CD4-positive, alpha-beta memory T cell (primary cell): ENCODE data around the gene MMRN2. TPM values are rescaled to one million over a fixed set of nuclear protein-coding genes. Genes with fewer than 3 reads are reported as not detected.
"Not testable (repeated sequence)": the region's sequence is repeated elsewhere in the genome, so short reads cannot be mapped to it uniquely, and the experiment has no call there.

Source experiments
- CTCF ChIA-PET: fragments of 350-600 bp; sonication (Branson Sonifier 250); formaldehyde crosslinking; loops from one replicate; lab custom pipeline; 2021; ENCODE audit warnings: inconsistent platforms; ENCODE audit not compliant: partially characterized antibody; lab: Charles Lee
- POLR2A ChIA-PET: fragments of 350-600 bp; sonication (Branson Sonifier 250); formaldehyde crosslinking; loops from one replicate; lab custom pipeline; 2021; ENCODE audit not compliant: partially characterized antibody; lab: Charles Lee
- DNase-seq, 5 donors: peaks; one replicate each; pipeline versions ENCODE4 v3.0.0 to v3.0.0-alpha.2; 2020 to 2022; ENCODE audit warnings: mixed read lengths in 1 of 5
- H3K27ac ChIP-seq: one replicate; pipeline ENCODE4 v1.7.0; 2013; ENCODE audit warnings: low read depth, low read length
- H3K27me3 ChIP-seq: 2 replicates; pipeline ENCODE4 v1.7.0; 2013; ENCODE audit warnings: mild to moderate bottlenecking, low read length, moderate library complexity; ENCODE audit not compliant: insufficient read depth
- H3K36me3 ChIP-seq: 2 replicates; pipeline ENCODE4 v1.7.0; 2013; ENCODE audit warnings: mild to moderate bottlenecking, low read length, moderate library complexity; ENCODE audit not compliant: insufficient read depth
- H3K4me1 ChIP-seq: 2 replicates; pipeline ENCODE4 v1.7.0; 2013; ENCODE audit warnings: mild to moderate bottlenecking, low read length, moderate library complexity; ENCODE audit not compliant: insufficient read depth
- H3K4me3 ChIP-seq, 2 donors: one replicate each; pipeline ENCODE4 v1.7.0; 2013; ENCODE audit warnings: low read length in 2 of 2, mild to moderate bottlenecking in 1 of 2
- H3K9me3 ChIP-seq, 2 donors: one replicate each; pipeline ENCODE4 v1.7.0; 2013; ENCODE audit warnings: low read length in 2 of 2, control low read depth in 1 of 2; ENCODE audit not compliant: control insufficient read depth in 1 of 2
- H3K27ac Mint-ChIP-seq, 7 donors: one replicate each; pipeline ENCODE4 v1.8.0; 2020 to 2021; ENCODE audit warnings: mixed read lengths in 7 of 7, mild to moderate bottlenecking in 6 of 7, inconsistent platforms in 3 of 7, moderate library complexity in 3 of 7
- H3K27me3 Mint-ChIP-seq, 2 donors: one replicate each; pipeline ENCODE4 v1.8.0; 2020 to 2021; ENCODE audit warnings: mixed read lengths in 2 of 2
- H3K36me3 Mint-ChIP-seq, 2 donors: one replicate each; pipeline ENCODE4 v1.8.0; 2020 to 2021; ENCODE audit warnings: mixed read lengths in 2 of 2, inconsistent platforms in 1 of 2, mild to moderate bottlenecking in 1 of 2
- H3K4me1 Mint-ChIP-seq, 4 donors: one replicate each; pipeline ENCODE4 v1.8.0; 2020 to 2021; ENCODE audit warnings: mixed read lengths in 4 of 4, mild to moderate bottlenecking in 1 of 4
- H3K4me3 Mint-ChIP-seq, 8 donors: one replicate each; pipeline ENCODE4 v1.8.0; 2020 to 2021; ENCODE audit warnings: mixed read lengths in 8 of 8, mild to moderate bottlenecking in 7 of 8, moderate library complexity in 6 of 8, inconsistent platforms in 3 of 8
- H3K9me3 Mint-ChIP-seq, 8 donors: one replicate each; pipeline ENCODE4 v1.8.0; 2020 to 2021; ENCODE audit warnings: mixed read lengths in 8 of 8, mild to moderate bottlenecking in 5 of 8, inconsistent platforms in 3 of 8, moderate library complexity in 1 of 8
- intact Hi-C: fragments of 100-400 bp; cut with micrococcal nuclease; formaldehyde crosslinking; loops from one replicate; pipeline ENCODE4 v1.15.1; 2023
- polyA plus RNA-seq, 2 donors: library from polyadenylated mRNA; unstranded; fragments of 300-500 nt; fragmentation: Illumina TruSeq; gene quantifications; one replicate each; pipeline ENCODE4 v1.2.3, GENCODE V29; 2021
- total RNA-seq, 2 experiments: library from RNA; stranded (reverse); gene quantifications; one replicate each; pipeline ENCODE4 v1.2.3, GENCODE V29; 2021

The MMRN2 gene, protein sequence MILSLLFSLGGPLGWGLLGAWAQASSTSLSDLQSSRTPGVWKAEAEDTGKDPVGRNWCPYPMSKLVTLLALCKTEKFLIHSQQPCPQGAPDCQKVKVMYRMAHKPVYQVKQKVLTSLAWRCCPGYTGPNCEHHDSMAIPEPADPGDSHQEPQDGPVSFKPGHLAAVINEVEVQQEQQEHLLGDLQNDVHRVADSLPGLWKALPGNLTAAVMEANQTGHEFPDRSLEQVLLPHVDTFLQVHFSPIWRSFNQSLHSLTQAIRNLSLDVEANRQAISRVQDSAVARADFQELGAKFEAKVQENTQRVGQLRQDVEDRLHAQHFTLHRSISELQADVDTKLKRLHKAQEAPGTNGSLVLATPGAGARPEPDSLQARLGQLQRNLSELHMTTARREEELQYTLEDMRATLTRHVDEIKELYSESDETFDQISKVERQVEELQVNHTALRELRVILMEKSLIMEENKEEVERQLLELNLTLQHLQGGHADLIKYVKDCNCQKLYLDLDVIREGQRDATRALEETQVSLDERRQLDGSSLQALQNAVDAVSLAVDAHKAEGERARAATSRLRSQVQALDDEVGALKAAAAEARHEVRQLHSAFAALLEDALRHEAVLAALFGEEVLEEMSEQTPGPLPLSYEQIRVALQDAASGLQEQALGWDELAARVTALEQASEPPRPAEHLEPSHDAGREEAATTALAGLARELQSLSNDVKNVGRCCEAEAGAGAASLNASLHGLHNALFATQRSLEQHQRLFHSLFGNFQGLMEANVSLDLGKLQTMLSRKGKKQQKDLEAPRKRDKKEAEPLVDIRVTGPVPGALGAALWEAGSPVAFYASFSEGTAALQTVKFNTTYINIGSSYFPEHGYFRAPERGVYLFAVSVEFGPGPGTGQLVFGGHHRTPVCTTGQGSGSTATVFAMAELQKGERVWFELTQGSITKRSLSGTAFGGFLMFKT
- total RNA-seq (under 1 TPM in 1 of 2 experiments, not detected in 1; 0.20 TPM), polyA plus RNA-seq (under 1 TPM in 1 of 2 donors, not detected in 1; 0.15 TPM)

DNA sequence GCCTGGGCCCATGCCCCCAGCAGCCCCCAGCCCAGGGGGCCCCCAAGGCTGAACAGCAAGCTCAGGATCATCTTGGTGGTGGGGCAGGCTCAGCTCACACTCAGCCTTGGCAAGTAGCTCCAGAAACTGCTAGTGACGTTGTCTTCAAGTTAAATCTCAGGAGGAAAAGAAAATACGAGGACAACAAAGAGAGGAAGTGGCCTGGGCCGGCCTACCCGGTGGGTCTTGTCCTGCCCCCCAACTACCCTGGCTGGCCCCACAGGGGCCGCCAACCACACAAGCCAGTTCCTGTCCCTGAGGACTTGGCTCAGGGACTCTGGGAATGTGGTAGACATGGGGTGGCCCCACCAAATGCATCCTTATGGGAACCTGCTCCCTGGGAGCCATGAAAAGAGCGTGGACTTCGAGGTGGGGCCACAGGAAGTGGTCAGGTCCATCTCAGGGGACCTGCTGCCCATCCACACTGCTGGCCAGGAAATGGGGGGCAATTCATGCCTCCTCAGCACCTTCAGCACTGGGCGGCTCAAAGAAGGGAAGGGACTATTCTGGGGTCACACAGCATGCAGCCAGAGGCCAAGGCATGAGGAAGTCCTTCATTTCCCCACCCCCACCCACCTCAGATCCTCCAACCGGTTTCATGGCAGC lies at the start of gene MMRN2:
MMRN2 (minus strand) TSS at position 145 of the 645 bp plus-strand sequence; CDS start at position 71, 74 bp downstream.
- DNase-seq: no peak
- peaks cover 0 to 9% (median 7%) of the 10 kb centered on the region in 8 donors for H3K9me3 Mint-ChIP-seq
- intact Hi-C loops: no loop called here
- H3K27me3 Mint-ChIP-seq: no peaks in the 10 kb centered on the region
- no peaks in the 10 kb centered on the region for H3K9me3 ChIP-seq
- ChIA-PET CTCF (interaction anchor here (1.1 to 1.4 kb wide), 2 partner anchors 8 to 12 kb away, joined by 3 to 7 read pairs; no protein-coding TSS in a partner anchor), POLR2A (no interaction called here)
- no peak within 1 kb of the TSS for H3K27ac ChIP-seq
- peak within 1 kb of the TSS in 1 of 7 donors; percentile 29 for H3K27ac Mint-ChIP-seq
- peaks cover 4% of the 10 kb centered on the region for H3K4me1 ChIP-seq
- H3K36me3 Mint-ChIP-seq: no peaks in the 10 kb centered on the region
- no peak within 1 kb of the TSS for H3K4me3 ChIP-seq
- H3K4me3 Mint-ChIP-seq: no peak within 1 kb of the TSS
- H3K4me1 Mint-ChIP-seq: peaks cover 4 to 5% (median 4%) of the 10 kb centered on the region in 4 donors
- no peaks in the 10 kb centered on the region for H3K36me3 ChIP-seq
- H3K27me3 ChIP-seq: no peaks in the 10 kb centered on the region

GRCh38 chr10:87007124-87007523 lies 49.7 kb upstream of the MMRN2 start:
- H3K27ac ChIP-seq, POLR2A ChIA-PET, H3K4me3 ChIP-seq, H3K36me3 ChIP-seq, H3K4me3 Mint-ChIP-seq, H3K9me3 Mint-ChIP-seq, intact Hi-C loops, H3K27me3 Mint-ChIP-seq, CTCF ChIA-PET, H3K4me1 Mint-ChIP-seq, H3K27me3 ChIP-seq, H3K9me3 ChIP-seq, H3K36me3 Mint-ChIP-seq, H3K4me1 ChIP-seq, DNase-seq: not testable (repeated sequence)
- H3K27ac Mint-ChIP-seq: peak overlapping the region in 1 of 7 donors; percentile 23

DNA sequence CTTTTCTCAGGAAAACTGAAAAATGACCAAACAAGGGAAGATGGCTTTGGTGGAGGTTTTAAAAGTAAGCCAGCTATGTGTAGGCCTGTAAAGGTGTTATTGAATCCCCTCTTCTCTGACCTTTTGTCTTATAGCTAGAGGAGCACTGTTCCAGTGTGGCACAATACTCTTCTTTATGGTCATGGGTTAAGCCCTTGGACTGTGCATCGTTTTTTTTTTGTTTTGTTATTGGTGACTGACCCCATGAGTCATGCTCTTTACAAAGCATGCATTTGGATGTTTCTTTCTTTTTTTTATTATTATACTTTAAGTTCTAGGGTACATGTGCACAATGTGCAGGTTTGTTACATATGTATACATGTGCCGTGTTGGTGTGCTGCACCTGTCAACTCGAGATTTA lies 43.1 kb upstream of the MMRN2 start:
- Histone ChIP-seq H3K27me3 (no peaks in the 10 kb centered on the region), H3K4me3 (no peak overlapping the region), H3K27ac (no peak overlapping the region), H3K4me1 (no peaks in the 10 kb centered on the region), H3K9me3 (no peaks in the 10 kb centered on the region), H3K36me3 (no peaks in the 10 kb centered on the region)
- H3K4me3 Mint-ChIP-seq: no peak overlapping the region
- ChIA-PET CTCF (no interaction called here), POLR2A (no interaction called here)
- no peak overlapping the region for H3K27ac Mint-ChIP-seq
- H3K36me3 Mint-ChIP-seq: no peaks in the 10 kb centered on the region
- intact Hi-C loops: no loop called here
- H3K27me3 Mint-ChIP-seq: no peaks in the 10 kb centered on the region
- H3K4me1 Mint-ChIP-seq: no peaks in the 10 kb centered on the region
- DNase-seq: no peak
- no peaks in the 10 kb centered on the region for H3K9me3 Mint-ChIP-seq

- H3K4me1 ChIP-seq, H3K4me1 Mint-ChIP-seq, H3K9me3 ChIP-seq, H3K27me3 ChIP-seq, POLR2A ChIA-PET, intact Hi-C loops, H3K27ac ChIP-seq, CTCF ChIA-PET, H3K27ac Mint-ChIP-seq, H3K4me3 Mint-ChIP-seq, DNase-seq, H3K36me3 Mint-ChIP-seq, H3K4me3 ChIP-seq, H3K27me3 Mint-ChIP-seq, H3K36me3 ChIP-seq, H3K9me3 Mint-ChIP-seq: not testable (repeated sequence)
Observed at GRCh38 chr10:86999802-87000403, 42.5 kb upstream of the MMRN2 start.

GRCh38 chr10:86992929-86993328 lies 35.5 kb upstream of the MMRN2 start:
- no peaks in the 10 kb centered on the region for H3K9me3 ChIP-seq
- Mint-ChIP-seq H3K36me3 (no peaks in the 10 kb centered on the region), H3K4me3 (no peak overlapping the region), H3K4me1 (no peaks in the 10 kb centered on the region), H3K27me3 (peaks cover 7 to 17% of the 10 kb centered on the region in 2 donors), H3K9me3 (peaks cover 0 to 2% (median 0%) of the 10 kb centered on the region in 8 donors), H3K27ac (no peak overlapping the region)
- no peak overlapping the region for H3K4me3 ChIP-seq
- DNase-seq: no peak
- POLR2A ChIA-PET: no interaction called here
- peaks cover 6% of the 10 kb centered on the region for H3K27me3 ChIP-seq
- no peak overlapping the region for H3K27ac ChIP-seq
- intact Hi-C loops: no loop called here
- H3K36me3 ChIP-seq: no peaks in the 10 kb centered on the region
- CTCF ChIA-PET: no interaction called here
- H3K4me1 ChIP-seq: no peaks in the 10 kb centered on the region

DNA sequence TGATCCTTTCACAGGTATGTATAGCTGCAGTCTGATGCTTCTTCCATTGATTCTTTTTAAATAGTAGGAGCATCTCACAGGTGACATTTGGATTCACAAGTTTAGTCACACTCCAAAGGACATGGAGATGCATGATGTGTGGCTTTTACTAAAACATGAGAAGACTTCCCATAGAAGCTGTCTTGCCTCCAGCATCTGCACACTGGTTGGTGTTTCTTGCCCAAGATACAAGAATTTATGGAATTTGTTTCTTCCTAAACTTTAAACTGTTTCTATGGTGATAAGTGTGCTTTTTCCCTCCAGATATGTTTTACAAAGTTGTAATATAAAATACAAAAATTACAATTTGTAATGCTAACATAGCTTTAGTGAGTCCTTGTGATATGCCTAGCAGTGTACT lies 35.0 kb upstream of the MMRN2 start:
- Mint-ChIP-seq H3K27me3 (peaks cover 7 to 17% of the 10 kb centered on the region in 2 donors), H3K9me3 (peaks cover 0 to 2% (median 0%) of the 10 kb centered on the region in 8 donors), H3K36me3 (no peaks in the 10 kb centered on the region), H3K4me1 (no peaks in the 10 kb centered on the region), H3K4me3 (no peak overlapping the region), H3K27ac (no peak overlapping the region)
- peaks cover 6% of the 10 kb centered on the region for H3K27me3 ChIP-seq
- H3K4me1 ChIP-seq: no peaks in the 10 kb centered on the region
- no peak overlapping the region for H3K4me3 ChIP-seq
- no peak for DNase-seq
- intact Hi-C loops: no loop called here
- H3K9me3 ChIP-seq: no peaks in the 10 kb centered on the region
- POLR2A ChIA-PET: no interaction called here
- no peak overlapping the region for H3K27ac ChIP-seq
- no peaks in the 10 kb centered on the region for H3K36me3 ChIP-seq
- CTCF ChIA-PET: no interaction called here
